Activated T-cell treated with anti-CD3 and anti-CD28 coated beads, Interleukin-2, amount 50 U/mL, for 48 hours (primary cell): ENCODE measurements around the gene TIAM2.
"Not testable (repeated sequence)": the region's sequence is repeated elsewhere in the genome, so short reads cannot be mapped to it uniquely, and the experiment has no call there.

Experiments
- DNase-seq, 2 experiments: peaks; one replicate each; pipeline ENCODE4 v3.0.0-alpha.2; 2020

TIAM2 gene

DNA sequence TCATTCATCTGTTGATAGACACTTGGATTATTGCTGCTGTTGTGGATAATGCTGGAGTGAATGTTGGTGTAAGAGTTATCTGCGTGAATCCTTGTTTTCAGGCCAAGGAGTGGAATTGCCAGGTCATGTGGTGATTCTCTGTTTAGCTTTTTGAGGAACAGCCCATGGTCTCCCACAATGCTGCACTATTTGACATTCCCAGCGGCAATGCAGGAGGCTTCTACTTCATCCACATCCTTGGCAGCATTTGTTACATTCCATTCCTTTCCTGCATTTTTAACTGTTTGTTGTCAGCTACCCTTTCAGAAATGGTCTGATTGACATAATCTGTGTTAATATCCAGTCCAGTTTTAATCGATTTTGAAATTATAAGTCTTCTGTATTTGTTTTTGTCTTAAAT lies 217.0 kb downstream of the TIAM2 start:
- DNase-seq, result no peak

DNA sequence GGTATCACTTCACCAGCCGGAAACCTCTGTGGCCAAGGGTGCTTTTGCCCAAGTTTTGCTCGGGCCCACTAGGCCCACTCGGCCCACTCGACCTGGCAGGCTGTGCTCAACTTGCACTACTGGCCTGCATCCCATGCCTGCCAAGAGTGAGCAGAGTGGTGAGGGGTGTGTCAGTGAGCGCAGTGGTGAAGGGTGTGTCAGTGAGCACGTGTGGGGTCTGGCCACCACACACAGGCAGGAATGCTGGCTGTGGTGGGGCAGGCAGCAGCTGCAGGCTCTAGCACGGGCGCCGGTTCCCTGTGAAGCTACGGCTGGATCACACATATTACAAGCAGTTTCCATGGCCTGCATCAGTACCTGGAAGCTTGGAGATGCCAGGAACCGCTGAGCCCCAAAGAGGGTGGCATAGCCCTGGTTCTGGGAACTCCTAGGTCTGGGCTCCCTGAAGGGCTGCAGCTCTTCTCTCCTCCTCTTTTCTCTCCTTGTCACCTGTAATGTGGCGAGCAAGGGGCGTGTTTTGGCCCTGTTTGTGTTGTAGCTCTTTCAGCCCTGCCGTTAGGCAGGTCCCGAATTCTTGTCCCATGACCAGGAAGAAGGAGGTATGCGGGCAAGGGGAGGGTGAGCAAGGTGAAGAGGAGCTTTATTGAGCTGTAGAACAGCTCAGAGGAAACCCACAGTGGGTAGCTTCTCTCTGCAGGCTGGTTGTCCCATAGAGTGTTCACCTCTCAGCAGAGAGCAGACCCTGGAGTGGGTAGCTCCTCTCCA lies 217.7 kb downstream of the TIAM2 start:
- DNase-seq, result no peak

DNA sequence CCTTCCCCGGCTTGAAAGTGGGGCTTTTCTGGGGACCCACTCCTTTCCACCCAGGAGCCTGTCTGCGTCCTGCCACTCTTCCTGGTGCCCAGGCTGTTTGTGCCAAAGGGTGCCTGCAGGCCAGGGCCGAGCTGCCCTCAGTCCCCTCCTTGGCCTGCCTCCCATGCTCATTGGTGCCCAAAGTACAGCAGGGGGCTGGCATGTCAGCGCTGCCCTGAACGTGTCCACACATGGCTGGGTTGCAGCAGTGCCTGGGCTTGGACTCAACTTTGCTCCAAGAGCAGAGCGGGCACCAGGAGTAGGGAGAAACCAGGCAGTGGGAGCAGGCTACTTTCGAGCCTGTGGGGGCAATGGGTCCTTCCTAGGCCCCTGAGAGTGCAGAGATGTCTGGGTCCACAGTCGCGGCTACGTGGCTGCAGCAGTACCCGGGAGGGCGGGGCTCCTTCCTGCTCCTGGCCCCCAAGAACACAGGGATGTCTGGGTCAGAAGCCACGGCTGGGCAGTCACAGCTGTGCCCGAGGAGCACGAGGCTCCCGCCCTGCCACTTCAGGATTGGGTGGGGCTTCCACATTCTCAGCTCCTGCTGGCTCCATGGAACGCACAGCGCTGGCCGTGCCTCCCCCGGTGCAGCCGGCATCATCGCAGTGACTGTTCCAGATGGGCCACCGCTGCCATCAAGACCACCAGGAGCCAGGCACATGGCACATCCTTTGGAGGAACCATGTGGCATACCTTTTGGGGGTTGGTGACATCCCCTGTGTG lies 218.7 kb downstream of the TIAM2 start:
- no peak for DNase-seq

DNA sequence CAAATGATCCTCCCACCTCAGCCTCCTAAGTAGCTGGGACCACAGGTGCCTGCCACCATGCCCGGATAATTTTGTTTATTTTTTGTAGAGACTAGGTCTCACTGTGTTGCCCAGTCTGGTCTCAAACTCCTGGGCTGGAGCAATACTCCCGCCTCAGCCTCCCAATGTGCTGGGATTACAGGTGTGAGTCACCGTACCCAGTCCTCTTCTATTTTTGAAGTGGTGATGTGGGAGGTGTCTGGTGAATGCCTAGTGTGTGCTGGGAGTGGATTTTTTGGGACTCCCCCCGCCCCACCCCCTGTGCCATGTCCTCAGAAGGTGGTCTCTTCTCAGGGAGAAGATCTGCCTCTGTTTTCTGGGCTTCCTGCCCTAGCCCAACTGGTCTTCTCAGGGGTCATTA lies 220.8 kb downstream of the TIAM2 start:
- DNase-seq, result no peak

DNA sequence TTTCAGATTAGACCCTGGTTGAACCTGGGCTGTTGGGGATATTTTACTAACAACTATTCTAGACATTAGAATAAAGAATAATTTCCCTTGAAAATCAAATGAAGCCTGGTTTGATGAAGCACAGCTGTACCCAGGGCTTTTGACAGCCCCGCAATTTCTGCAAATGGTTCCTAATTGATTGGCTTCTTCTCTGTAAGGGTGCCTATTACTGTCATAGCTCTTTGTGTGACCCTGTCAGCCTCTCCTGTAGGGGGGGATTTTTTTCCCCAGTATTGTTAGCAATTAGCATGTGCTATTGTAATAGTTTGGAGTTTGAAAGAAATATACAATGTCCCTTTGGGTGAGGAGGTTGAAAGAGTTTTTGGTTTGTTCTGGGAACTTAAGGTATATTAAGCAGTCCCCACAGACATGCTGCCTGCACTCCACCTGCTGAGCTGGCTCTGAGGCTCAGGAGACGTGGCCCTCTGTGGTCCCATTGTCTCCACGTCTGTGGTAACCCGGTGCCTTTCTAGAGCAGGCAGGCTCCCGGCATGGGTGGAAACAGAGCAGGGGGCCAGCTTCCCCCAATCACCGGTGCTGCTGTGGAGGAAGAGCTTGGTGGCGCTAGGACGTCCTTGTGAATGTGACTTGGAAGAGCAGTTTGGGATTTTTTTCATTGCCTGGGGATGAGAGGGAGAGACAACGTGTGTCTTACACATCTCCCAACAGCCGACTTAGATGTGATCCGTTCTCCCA lies 221.4 kb downstream of the TIAM2 start:
- no peak for DNase-seq

DNA sequence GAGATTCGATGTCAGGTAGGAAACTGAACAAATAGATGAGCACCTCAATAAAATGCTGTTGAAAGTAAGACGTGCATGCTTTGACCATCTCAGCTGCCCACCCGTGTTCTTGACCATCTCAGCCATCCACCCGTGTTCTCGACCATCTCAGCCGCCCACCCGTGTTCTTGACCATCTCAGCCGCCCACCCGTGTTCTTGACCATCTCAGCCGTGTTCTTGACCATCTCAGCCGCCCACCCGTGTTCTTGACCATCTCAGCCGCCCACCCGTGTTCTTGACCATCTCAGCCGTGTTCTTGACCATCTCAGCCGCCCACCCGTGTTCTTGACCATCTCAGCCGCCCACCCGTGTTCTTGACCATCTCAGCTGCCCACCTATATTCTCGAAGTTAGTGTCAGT lies 223.6 kb downstream of the TIAM2 start:
- not testable (repeated sequence) for DNase-seq

DNA sequence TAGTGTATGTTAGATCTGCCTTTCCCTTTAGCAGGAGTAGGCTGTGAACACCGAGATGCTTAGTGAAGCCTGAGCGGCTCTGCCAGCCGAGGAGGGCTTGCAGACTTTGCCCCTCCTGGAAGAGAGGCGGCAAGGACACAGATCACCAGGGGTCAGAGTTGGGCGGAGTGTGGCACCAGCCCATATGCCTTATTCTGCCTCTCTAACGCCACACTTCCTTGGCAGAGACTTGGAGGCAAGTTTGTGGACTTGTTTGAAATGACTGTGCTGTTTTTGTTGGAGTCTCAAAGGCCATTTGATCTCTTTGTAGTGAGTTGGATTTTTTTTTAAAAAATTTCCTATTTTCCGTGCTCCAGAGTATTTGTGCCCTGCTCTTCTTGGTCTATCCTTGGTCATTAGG lies 224.2 kb downstream of the TIAM2 start:
- no peak for DNase-seq

DNA sequence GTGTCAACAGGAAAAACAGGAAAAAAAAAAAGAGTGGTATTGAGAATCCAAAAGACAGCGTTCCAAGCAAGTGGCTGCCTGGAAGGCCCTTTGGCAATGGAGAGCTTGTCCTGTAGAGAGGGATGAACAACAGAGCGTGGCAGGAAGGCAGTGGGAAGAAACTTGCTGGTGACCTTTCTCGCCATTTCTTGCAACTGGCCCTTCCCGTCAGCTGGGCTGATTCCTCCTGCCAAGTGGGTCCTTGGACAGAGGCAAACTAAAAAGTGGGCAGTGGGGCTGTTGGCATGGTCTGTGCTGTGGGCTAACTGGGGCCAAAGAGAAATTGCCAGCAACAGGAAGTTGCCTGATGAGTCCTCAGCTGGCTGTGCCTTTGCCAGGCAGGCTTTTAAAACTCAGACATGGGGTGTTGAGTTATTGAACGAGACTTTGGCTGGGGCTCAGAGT lies 224.8 kb downstream of the TIAM2 start:
- DNase-seq, result no peak

DNA sequence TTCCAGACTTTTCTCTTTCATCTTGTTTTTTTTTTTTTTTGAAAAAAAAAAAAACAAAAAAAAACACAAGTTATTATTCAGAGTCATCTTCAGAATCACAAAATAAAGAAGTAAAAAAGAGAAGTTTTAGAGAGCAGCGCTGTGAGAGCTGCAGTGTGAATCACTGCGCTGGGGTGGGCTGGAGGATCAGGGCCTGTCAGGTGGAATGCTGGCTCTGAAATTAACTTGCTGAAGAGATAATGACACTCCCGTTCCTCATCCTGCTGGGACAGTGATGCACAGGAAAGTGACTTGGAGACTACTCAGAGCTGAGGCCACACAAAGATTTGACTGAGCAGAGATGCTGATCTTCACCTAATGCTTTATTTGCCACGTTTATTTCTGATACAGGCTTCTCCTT lies 226.0 kb downstream of the TIAM2 start:
- no peak for DNase-seq

DNA sequence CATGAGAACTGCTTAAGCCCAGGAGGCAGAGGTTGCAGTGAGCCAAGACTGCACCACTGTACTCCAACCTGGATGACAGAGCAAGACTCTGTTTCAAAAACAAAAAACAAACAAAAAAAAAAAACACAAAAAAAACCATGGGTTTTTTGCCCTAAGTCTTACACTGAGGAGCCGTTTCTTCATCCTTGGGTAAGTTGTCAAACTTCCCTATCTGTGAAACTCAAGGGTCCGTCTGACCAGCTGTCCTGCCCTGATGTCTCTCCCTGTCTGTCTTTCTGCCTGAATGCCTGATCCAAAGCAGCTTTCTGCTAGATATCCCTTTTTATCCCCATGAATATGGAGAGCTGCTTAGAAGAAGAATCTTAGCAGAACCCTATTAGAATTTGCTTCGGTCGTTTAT lies 227.4 kb downstream of the TIAM2 start:
- no peak for DNase-seq

DNA sequence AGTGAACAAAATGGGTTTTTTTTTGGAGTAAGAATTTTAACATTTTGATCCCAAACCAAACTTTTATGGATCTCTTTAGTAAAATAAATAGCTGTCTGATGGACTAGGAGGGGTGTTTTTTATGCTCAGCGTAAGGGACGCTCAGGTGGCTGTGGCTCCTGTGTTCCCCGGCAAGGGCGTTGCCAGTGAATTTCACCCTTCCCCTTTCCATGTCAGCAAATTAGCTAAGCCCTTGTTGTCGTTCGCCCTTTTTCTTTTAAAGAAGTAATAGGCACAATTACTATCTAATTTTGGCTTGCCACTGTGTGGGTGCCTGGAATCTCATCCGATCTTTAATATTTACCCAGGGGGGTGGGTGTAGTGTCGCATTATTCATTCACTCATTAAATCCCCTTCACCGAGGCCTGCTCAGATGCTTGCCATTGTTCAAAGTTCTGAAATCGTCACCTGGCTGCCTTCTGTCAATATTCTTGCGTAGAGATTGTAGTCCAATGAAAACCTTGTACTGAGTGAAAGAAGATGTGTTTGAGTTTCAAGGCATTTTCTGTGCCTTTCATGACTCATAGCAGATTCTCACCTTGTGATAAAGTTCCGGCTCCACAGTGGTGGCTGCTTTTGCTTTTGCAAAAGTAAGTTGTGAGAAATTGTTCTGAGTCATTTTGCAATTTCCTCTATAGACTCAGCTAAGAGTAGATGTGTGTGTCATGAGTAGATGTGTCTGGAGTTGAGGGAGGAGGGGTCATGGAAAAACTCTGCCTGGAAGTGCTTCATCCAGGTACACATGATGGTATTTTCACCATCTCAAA lies 228.7 kb downstream of the TIAM2 start:
- peak; percentile 63 to 64 for DNase-seq

DNA sequence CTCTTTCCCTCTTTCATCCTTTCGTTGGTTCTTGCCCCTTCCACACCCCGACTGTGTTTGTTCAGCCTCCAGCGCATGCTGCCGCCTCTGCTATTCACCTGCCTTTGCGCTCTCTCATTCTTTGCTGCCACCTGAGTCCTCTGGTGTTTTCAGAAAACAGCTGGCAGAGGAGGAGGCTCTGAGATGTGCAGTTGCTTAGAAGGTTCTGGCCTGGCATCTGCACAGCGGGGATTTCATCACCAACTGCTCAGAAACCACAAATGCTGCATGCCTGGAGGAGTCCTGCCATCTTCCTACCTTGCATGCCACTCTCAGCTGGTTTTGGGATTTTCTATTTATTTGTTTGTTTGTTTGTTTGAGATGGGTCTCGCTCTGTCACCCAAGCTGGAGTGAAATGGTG lies 229.5 kb downstream of the TIAM2 start:
- DNase-seq, result no peak

DNA sequence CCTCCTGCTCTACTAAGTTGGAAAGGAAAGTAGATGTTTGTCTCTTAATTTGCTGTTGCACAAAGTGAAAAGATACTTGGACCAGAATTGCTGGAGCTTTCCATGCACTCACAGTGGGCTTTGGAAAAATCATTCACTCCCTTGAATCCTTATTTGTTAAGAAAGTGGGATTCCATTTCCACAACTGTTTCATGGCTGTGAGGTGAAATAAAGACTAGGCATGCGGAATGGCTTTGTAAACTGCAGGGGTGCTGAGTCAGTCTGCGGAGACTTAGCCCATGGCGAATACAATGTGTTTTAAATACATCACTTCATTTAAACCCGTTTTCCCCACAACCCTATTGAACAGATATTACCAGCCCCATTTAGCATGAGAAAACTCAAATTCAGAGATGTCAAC lies 231.9 kb downstream of the TIAM2 start:
- DNase-seq, result no peak

DNA sequence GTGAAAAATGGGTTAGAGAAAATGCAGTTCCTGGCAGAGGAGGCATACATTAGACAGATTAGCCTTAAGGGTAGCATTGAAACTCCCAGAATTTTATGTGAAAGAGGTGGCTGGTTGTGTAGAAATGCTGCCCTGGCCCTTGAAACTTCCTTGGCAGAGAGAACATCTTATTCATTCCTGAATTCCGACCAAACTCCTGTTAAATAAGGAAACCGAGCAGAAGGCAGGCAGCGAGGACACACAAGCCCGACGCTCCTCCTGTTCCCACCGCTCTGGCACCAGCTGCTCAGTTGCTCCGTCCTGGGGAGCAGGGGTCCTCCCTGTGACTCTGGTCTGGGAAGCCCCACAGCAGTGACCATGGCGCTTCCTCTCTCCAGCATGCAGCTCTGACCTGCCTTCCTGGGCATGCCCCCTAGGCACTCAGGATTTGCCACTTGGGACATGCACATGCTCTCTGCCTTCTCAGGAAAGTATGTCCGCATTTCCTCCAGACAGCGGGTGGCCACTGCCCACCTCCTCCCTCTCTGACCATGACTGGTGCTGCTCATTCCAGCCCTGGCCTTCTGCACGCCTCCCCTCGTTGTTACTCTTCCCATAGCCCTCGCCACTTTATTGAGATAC lies 233.5 kb downstream of the TIAM2 start:
- DNase-seq, result no peak

DNA sequence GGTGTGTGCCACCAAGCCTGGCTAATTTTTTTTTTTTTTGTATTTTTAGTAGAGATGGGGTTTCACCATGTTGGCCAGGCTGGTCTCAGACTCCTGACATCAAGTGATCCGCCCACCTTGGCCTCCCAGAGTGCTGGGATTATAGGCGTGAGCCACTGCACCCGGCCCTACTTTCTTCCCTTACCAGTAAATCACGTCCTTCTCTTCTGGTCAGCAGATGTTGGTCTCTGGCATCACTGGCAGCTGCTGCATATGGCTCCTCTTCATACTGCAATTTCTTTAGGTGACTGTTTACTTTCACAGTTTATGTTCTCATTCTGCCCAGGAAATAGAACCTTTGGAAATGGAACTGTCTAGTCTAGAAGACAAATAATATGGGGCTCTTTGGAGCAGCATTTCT lies 235.9 kb downstream of the TIAM2 start:
- not testable (repeated sequence) for DNase-seq

DNA sequence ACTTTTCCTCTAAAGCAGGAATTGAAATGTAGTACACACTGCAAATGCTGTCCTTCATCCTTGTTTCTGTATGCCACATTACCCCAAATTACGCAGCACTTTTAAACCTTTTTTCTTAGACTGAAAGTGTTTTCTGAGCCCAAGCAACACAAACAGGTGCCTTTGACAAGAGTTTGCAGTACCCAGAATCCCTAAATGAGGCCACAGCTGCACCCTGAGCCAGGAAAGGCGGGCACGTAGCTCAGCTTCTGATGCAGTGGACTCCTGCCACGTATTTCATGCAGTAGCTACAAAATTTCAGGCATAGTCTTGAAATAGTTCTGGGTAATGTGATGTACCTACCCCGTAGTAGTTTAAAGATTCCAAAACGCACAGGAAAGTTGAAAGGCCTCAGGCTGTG lies 237.7 kb downstream of the TIAM2 start:
- DNase-seq, result no peak

DNA sequence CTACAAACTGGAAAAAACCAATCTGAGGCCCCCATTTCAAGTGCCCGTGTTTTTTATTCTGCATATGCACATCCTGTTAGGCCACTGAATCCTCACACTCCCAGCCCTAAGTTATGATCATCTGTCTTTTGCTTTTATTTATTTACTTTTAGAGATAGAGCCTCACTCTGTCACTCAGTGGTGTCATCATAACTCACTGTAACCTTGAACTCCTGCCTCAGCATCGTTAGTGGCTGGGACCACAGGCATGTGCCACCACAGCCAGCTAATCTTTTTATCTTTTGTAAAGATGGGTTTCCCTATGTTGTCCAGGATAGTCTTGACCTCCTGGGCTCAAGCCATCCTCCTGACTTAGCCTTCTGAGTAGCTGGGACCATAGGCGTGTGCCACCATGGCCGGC lies 239.1 kb downstream of the TIAM2 start:
- no peak for DNase-seq

DNA sequence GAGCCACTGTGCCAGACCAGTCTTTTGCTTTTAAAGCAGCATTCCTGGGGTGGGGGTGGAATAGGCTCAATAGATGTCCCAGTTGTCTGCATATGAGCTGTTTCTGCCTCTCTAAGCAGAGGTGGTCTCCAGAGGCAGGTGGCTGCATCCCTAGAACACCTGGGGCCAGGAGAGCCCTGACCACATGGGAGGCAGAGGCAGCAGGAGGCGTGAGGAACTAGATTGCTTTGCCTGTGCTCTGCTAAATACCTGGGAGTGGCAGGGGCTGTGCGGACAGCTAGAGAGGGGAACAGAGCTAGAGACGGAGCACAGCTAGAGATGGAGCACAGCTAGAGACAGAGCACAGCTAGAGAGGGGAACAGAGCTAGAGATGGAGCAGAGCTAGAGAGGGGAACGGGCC lies 239.6 kb downstream of the TIAM2 start:
- DNase-seq, result no peak

DNA sequence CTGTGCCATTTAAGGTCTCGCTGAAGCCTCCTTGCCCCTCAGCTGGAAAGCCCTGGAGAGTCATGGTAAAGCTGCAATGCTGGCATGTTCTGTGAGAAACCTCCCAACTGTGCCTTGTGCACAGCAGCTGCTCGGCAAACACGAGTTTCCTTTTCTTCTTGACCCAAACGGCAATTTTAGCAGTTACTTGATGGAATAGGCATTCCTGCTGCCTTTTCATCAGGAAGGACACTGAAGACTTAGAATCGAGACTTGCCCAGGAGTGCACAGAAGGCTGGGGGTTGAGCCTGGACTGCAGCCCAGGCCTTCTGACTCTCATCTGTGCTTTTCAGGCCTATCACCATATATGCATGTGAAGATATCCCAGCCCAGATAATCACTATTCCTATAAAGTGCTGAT lies 240.0 kb downstream of the TIAM2 start:
- DNase-seq, result no peak

DNA sequence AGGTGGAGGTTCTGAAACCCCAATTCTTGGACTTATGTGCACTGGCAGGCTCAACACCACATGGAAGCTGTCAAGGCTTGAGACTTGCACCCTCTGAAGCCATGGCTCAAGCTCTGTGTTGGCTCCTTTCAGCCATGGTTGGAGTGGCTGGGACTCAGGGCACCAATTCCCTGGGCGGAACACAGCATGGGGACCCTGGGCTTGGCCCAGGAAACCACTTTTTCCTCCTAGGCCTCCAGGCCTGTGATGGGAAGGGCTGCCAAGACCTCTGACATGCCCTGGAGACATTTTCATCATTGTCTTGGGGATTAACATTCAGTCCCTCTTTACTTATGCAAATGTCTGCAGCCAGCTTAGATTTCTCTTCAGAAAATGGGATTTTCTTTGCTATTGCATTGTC lies 242.5 kb downstream of the TIAM2 start:
- no peak for DNase-seq

DNA sequence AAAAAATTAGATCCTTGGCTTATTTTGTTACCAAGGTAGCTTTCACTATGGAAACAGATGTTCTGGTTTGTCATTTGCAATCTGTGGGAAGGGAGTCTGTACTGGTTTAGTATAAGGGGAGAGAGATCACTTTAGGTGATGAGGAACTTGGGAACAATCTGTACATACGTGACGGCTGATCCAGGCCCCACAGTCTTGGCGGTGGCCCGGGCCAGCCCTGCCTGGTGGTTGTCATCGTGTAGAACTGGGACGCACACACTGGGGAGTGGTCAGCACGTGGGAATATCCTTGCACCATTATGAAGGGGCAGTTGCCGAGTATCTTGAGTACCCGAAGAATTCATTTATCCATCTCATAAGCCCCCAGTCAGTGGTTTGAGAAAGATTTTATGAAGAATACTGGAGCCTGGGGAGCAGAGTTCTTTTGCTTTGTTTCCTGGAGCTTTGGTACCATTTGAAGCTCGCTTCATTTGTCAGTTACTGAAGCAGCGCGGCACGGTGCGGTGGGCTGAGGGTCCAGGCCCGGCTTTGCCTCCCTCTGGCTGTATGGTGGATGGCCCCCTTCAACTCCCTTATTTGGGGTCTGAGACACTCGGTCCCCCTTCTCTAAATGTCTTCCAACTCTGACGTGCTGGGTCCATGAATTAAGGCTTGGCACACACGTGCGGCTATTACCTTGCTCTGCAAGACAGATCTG lies 245.9 kb downstream of the TIAM2 start:
- no peak for DNase-seq

DNA sequence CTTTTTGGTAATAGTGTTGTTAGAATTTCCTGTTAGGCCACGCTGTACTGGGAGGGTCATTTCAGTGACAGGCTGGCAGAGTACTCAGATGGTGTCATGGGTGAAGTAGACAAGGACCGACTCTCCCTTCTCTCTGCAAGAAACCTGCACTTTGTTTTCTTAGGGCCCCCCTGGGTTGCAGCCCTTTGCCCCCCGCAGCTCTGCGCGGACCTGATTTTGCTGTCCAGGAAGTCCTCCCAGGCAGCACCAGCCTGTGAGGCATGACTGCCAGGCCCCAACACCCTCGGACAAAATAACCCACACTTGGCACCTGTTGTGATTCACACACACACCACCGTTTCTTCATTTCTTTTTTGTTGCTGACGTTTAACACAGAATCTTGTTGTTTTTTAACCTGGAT lies 246.9 kb downstream of the TIAM2 start:
- no peak for DNase-seq
